NT2/D1 (cell line): ENCODE data around the gene BTBD1.
"Not testable (repeated sequence)": the region's sequence is repeated elsewhere in the genome, so short reads cannot be mapped to it uniquely, and the experiment has no call there.

Experiments used
- DNase-seq: peaks from one replicate; pipeline ENCODE4 v3.0.0-alpha.2; 2011; ENCODE audit warnings: low read depth, low spot score
- H3K27me3 ChIP-seq: 2 replicates; pipeline ENCODE4 v1.6.0; 2011; ENCODE audit warnings: mild to moderate bottlenecking; ENCODE audit not compliant: insufficient read length, insufficient read depth
- H3K36me3 ChIP-seq: 2 replicates; pipeline ENCODE4 v1.6.1; 2011; ENCODE audit warnings: mild to moderate bottlenecking, low read length, mixed read lengths; ENCODE audit not compliant: insufficient read depth, insufficient read length
- H3K4me1 ChIP-seq: 2 replicates; pipeline ENCODE4 v1.5.1; 2011; ENCODE audit not compliant: insufficient read depth, insufficient read length
- H3K4me3 ChIP-seq: 2 replicates; pipeline ENCODE4 v1.5.1; 2011; ENCODE audit warnings: low read depth; ENCODE audit not compliant: insufficient read length
- H3K9ac ChIP-seq: 2 replicates; pipeline ENCODE4 v1.6.0; 2011; ENCODE audit warnings: low read depth; ENCODE audit not compliant: insufficient read length
- H3K9me3 ChIP-seq: 2 replicates; pipeline ENCODE4 v1.5.1; 2011; ENCODE audit warnings: mild to moderate bottlenecking, low read length; ENCODE audit not compliant: insufficient read depth
- SUZ12 ChIP-seq: IDR thresholded peaks from 2 replicates; pipeline ENCODE4 v1.6.1; 2011; ENCODE audit not compliant: insufficient read length, insufficient read depth; ENCODE audit errors: extremely low read depth
- YY1 ChIP-seq: IDR thresholded peaks from 2 replicates; pipeline ENCODE4 v1.6.1; 2011; ENCODE audit not compliant: insufficient read length, insufficient read depth
- ZNF274 ChIP-seq: IDR thresholded peaks from 2 replicates; pipeline ENCODE4 v1.6.1; 2011; ENCODE audit warnings: mild to moderate bottlenecking, low read depth, low read length

The BTBD1 gene

GRCh38 chr15:83053151-83053550 lies 13.9 kb downstream of the BTBD1 start:
- no peaks in the 10 kb centered on the region for H3K27me3 ChIP-seq
- TF ChIP-seq YY1: no peak
- TF ChIP-seq ZNF274: no peak
- no peak for TF ChIP-seq SUZ12
- H3K9ac ChIP-seq: no peak overlapping the region
- DNase-seq: no peak
- peaks cover 78% of the 10 kb centered on the region for H3K36me3 ChIP-seq
- no peaks in the 10 kb centered on the region for H3K9me3 ChIP-seq
- H3K4me1 ChIP-seq: no peaks in the 10 kb centered on the region
- H3K4me3 ChIP-seq: no peak overlapping the region

- TF ChIP-seq ZNF274: no peak
- no peak for TF ChIP-seq SUZ12
- no peak for TF ChIP-seq YY1
- H3K4me1 ChIP-seq: no peaks in the 10 kb centered on the region
- no peak overlapping the region for H3K9ac ChIP-seq
- peaks cover 91% of the 10 kb centered on the region for H3K36me3 ChIP-seq
- DNase-seq: no peak
- H3K4me3 ChIP-seq: no peak overlapping the region
- no peaks in the 10 kb centered on the region for H3K27me3 ChIP-seq
- H3K9me3 ChIP-seq: no peaks in the 10 kb centered on the region
These were observed 20.4 kb downstream of the BTBD1 start for GRCh38 chr15:83046558-83047127.

GRCh38 chr15:83044156-83044555 lies 22.9 kb downstream of the BTBD1 start:
- no peak overlapping the region for H3K9ac ChIP-seq
- H3K9me3 ChIP-seq: no peaks in the 10 kb centered on the region
- H3K36me3 ChIP-seq: peaks cover 96% of the 10 kb centered on the region
- no peaks in the 10 kb centered on the region for H3K27me3 ChIP-seq
- TF ChIP-seq YY1 (no peak), SUZ12 (no peak), ZNF274 (no peak)
- no peaks in the 10 kb centered on the region for H3K4me1 ChIP-seq
- no peak overlapping the region for H3K4me3 ChIP-seq
- no peak for DNase-seq

GRCh38 chr15:83039206-83039605 lies 27.8 kb downstream of the BTBD1 start:
- Histone ChIP-seq H3K27me3 (no peaks in the 10 kb centered on the region), H3K9ac (no peak overlapping the region), H3K9me3 (no peaks in the 10 kb centered on the region), H3K36me3 (peaks cover 58% of the 10 kb centered on the region), H3K4me1 (no peaks in the 10 kb centered on the region), H3K4me3 (no peak overlapping the region)
- TF ChIP-seq SUZ12: no peak
- TF ChIP-seq YY1: no peak
- TF ChIP-seq ZNF274: no peak
- DNase-seq: no peak

- Histone ChIP-seq H3K36me3 (peaks cover 40% of the 10 kb centered on the region), H3K4me3 (no peak overlapping the region), H3K9ac (no peak overlapping the region), H3K9me3 (peaks cover 8% of the 10 kb centered on the region; the same call in 1 of the 2 replicates), H3K27me3 (no peaks in the 10 kb centered on the region), H3K4me1 (no peaks in the 10 kb centered on the region)
- DNase-seq: no peak
- TF ChIP-seq SUZ12 (no peak), ZNF274 (no peak), YY1 (no peak)
These were observed 30.8 kb downstream of the BTBD1 start for GRCh38 chr15:83036253-83036652.

- not testable (repeated sequence) for H3K9me3 ChIP-seq, H3K4me3 ChIP-seq, H3K9ac ChIP-seq, H3K27me3 ChIP-seq, DNase-seq, H3K4me1 ChIP-seq
- peaks cover 43% of the 10 kb centered on the region for H3K36me3 ChIP-seq
These were observed 35.8 kb downstream of the BTBD1 start for GRCh38 chr15:83031234-83031633.

- no peaks in the 10 kb centered on the region for H3K27me3 ChIP-seq
- peaks cover 8% of the 10 kb centered on the region; the same call in 1 of the 2 replicates for H3K9me3 ChIP-seq
- H3K36me3 ChIP-seq: peaks cover 48% of the 10 kb centered on the region
- no peak overlapping the region for H3K4me3 ChIP-seq
- TF ChIP-seq ZNF274 (no peak), YY1 (no peak), SUZ12 (no peak)
- peak; percentile 50 for DNase-seq
- H3K9ac ChIP-seq: no peak overlapping the region
- H3K4me1 ChIP-seq: no peaks in the 10 kb centered on the region
These were observed 37.0 kb downstream of the BTBD1 start for GRCh38 chr15:83030021-83030420.
